K562 (cell line): Measurements from ENCODE around the gene GADD45GIP1. TPM values are rescaled to one million over a fixed set of nuclear protein-coding genes. Genes with fewer than 3 reads are reported as not detected.

Experiments used
- BRD9 ChIP-seq: fragments of 450-650 bp; IDR thresholded peaks from 2 replicates; pipeline ENCODE4 v1.6.1; 2018; ENCODE audit warnings: low read depth; ENCODE audit not compliant: partially characterized antibody
- CBX8 ChIP-seq: fragments of 200-600 bp; sonication (generic); IDR thresholded peaks from 2 replicates; pipeline ENCODE4 v1.6.1; 2012; ENCODE audit warnings: borderline replicate concordance, mixed run types, low read depth, mild to moderate bottlenecking, moderate library complexity, mixed read lengths, low read length, control low read depth, inconsistent platforms; ENCODE audit not compliant: poor library complexity, severe bottlenecking; ENCODE audit errors: extremely low read depth
- CTBP1 ChIP-seq: fragments of 450-650 bp; IDR thresholded peaks from 2 replicates; pipeline ENCODE4 v1.6.1; 2016; ENCODE audit warnings: borderline replicate concordance
- DLX4 ChIP-seq: fragments of 250-450 bp; sonication (Bioruptor Pico); IDR thresholded peaks from 2 replicates; pipeline ENCODE4 v1.6.1; 2021; ENCODE audit warnings: mild to moderate bottlenecking
- GATAD2A ChIP-seq: fragments of 450-650 bp; IDR thresholded peaks from 2 replicates; pipeline ENCODE4 v1.6.1; 2017
- KHSRP ChIP-seq: fragments of 450-650 bp; IDR thresholded peaks from 2 replicates; pipeline ENCODE4 v1.6.1; 2017
- NR0B1 ChIP-seq: fragments of 450-650 bp; IDR thresholded peaks from one replicate; pipeline ENCODE4 v1.6.1; 2018; ENCODE audit warnings: mild to moderate bottlenecking, moderate library complexity; ENCODE audit not compliant: partially characterized antibody
- PHF20 ChIP-seq: fragments of 450-650 bp; IDR thresholded peaks from 2 replicates; pipeline ENCODE4 v1.6.1; 2018; ENCODE audit not compliant: partially characterized antibody
- POLR2AphosphoS2 ChIP-seq: IDR thresholded peaks from 2 replicates; pipeline ENCODE4 v1.6.1; 2012; ENCODE audit warnings: low read length, improper control_type of control experiment
- TBP ChIP-seq: optimal IDR thresholded peaks from 2 replicates; pipeline ENCODE3; 2011; ENCODE audit warnings: low read depth, low read length, improper control_type of control experiment
- U2AF2 ChIP-seq: fragments of 200-400 bp; formaldehyde crosslinking; optimal IDR thresholded peaks from 2 replicates; pipeline ENCODE3; 2017; ENCODE audit warnings: low read depth, mild to moderate bottlenecking, low read length
- ZNF165 ChIP-seq: fragments of 250-450 bp; sonication (Bioruptor Pico); IDR thresholded peaks from 2 replicates; pipeline ENCODE4 v1.4.0; 2020; ENCODE audit warnings: borderline replicate concordance
- ZNF197 ChIP-seq: fragments of 200-800 bp; sonication (Bioruptor generic); IDR thresholded peaks from 2 replicates; pipeline ENCODE4 v1.6.1; 2016; ENCODE audit warnings: low read depth, missing genetic modification characterization, missing compliant biosample characterization
- ZNF324 ChIP-seq: fragments of 250-450 bp; sonication (Bioruptor Pico); IDR thresholded peaks from 2 replicates; pipeline ENCODE4 v1.4.0; 2020; ENCODE audit warnings: mild to moderate bottlenecking
- ZNF592 ChIP-seq: fragments of 450-650 bp; IDR thresholded peaks from 2 replicates; pipeline ENCODE4 v1.6.1; 2017; ENCODE audit warnings: antibody characterized with exemption, mild to moderate bottlenecking
- ZNF785 ChIP-seq: fragments of 250-450 bp; sonication (Bioruptor Pico); IDR thresholded peaks from 2 replicates; pipeline ENCODE4 v1.4.0; 2020; ENCODE audit warnings: mild to moderate bottlenecking
- polyA plus RNA-seq, 8 experiments: library from polyadenylated mRNA; depleted of rRNA in 4 of 8; stranded (reverse) in 5 of 8; unstranded in 3 of 8; fragments of >200 nt; fragmentation: Nextera tagmentation in 2 of 8; fragmentation: Illumina TruSeq in 1 of 8; extraction: Ambion mirVana in 2 of 8; extraction: Trizol in 1 of 8; gene quantifications; 2 replicates each; pipeline versions ENCODE4 v1.2.1 to v1.2.3, GENCODE V29; 2011 to 2014; ENCODE audit warnings: inconsistent platforms in 1 of 8, missing spikeins in 1 of 8
- total RNA-seq, 7 experiments: library from RNA; depleted of rRNA in 6 of 7; stranded (reverse); fragments of >200 nt in 6 of 7; fragmentation: Illumina TruSeq in 2 of 7; extraction: Trizol in 2 of 7; gene quantifications; 2 replicates each; pipeline versions ENCODE4 v1.2.1 to v1.2.3, GENCODE V29; 2011 to 2021; ENCODE audit warnings: low replicate concordance in 1 of 7
- TF ChIP-seq, protein P1 (sequence below): fragments of 450-650 bp; IDR thresholded peaks from 2 replicates; pipeline ENCODE4 v1.6.1; 2016; ENCODE audit warnings: mild to moderate bottlenecking

The GADD45GIP1 gene
- total and polyA plus RNA-seq, 9 of the 15 experiments (the other 6 are each of a cell fraction or from before 2014, with no cell fraction given): 5.1 to 161 (median 29.2) TPM

GRCh38 chr19:12965017-12965811 lies 8.2 kb upstream of the GADD45GIP1 start (continued):
- TF ChIP-seq NR0B1 (no peak), TBP (peak; percentile 42), ZNF324 (CRISPR knock-in tag) (no peak), GATAD2A (peak; percentile 53; the same call in 1 of the 2 replicates), CBX8 (no peak), DLX4 (no peak), PHF20 (no peak), POLR2AphosphoS2 (no peak), CTBP1 (peak; percentile 87), ZNF197 (no peak), U2AF2 (no peak), ZNF165 (CRISPR knock-in tag) (no peak), KHSRP (no peak), BRD9 (peak; percentile 5), ZNF785 (CRISPR knock-in tag) (no peak), ZNF592 (peak; percentile 80)
- TF ChIP-seq, protein P1, sequence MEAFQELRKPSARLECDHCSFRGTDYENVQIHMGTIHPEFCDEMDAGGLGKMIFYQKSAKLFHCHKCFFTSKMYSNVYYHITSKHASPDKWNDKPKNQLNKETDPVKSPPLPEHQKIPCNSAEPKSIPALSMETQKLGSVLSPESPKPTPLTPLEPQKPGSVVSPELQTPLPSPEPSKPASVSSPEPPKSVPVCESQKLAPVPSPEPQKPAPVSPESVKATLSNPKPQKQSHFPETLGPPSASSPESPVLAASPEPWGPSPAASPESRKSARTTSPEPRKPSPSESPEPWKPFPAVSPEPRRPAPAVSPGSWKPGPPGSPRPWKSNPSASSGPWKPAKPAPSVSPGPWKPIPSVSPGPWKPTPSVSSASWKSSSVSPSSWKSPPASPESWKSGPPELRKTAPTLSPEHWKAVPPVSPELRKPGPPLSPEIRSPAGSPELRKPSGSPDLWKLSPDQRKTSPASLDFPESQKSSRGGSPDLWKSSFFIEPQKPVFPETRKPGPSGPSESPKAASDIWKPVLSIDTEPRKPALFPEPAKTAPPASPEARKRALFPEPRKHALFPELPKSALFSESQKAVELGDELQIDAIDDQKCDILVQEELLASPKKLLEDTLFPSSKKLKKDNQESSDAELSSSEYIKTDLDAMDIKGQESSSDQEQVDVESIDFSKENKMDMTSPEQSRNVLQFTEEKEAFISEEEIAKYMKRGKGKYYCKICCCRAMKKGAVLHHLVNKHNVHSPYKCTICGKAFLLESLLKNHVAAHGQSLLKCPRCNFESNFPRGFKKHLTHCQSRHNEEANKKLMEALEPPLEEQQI: no peak
